AG04450 (cell line): Measurements from ENCODE around the gene INPP5A. TPM values are rescaled to one million over a fixed set of nuclear protein-coding genes. Genes with fewer than 3 reads are reported as not detected.
"Not testable (repeated sequence)": the region's sequence is repeated elsewhere in the genome, so short reads cannot be mapped to it uniquely, and the experiment has no call there.

Experiments
- CTCF ChIA-PET: fragments of 300-600, 350-600 bp; formaldehyde crosslinking; extraction: SDS; loops from one replicate; lab custom pipeline; 2022; ENCODE audit warnings: antibody characterized with exemption, inconsistent platforms; lab: Charles Lee
- POLR2A ChIA-PET: fragments of 350-600 bp; formaldehyde crosslinking; extraction: SDS; loops from one replicate; lab custom pipeline; 2021; ENCODE audit warnings: antibody characterized with exemption, inconsistent platforms; lab: Yijun Ruan, JAX
- DNase-seq: peaks from one replicate; pipeline ENCODE4 v3.0.0-alpha.2; 2011; ENCODE audit warnings: low read depth, low spot score
- H3K27ac ChIP-seq: one replicate; pipeline ENCODE4 v1.5.1; 2012; ENCODE audit warnings: low read depth, low read length, control low read depth
- H3K27me3 ChIP-seq: one replicate; pipeline ENCODE4 v1.6.0; 2012; ENCODE audit warnings: low read length; ENCODE audit not compliant: control insufficient read depth, insufficient read depth
- H3K4me3 ChIP-seq: 2 replicates; pipeline ENCODE4 v1.5.1; 2011; ENCODE audit warnings: mild to moderate bottlenecking, low read depth, low read length, control low read depth
- H3K9me3 ChIP-seq: 2 replicates; pipeline ENCODE4 v1.5.1; 2012; ENCODE audit warnings: low read length; ENCODE audit not compliant: control insufficient read depth, insufficient read depth
- polyA plus RNA-seq: library from polyadenylated mRNA; depleted of rRNA; stranded (reverse); fragments of >200 nt; gene quantifications from 2 replicates; pipeline ENCODE4 v1.2.3, GENCODE V29; 2011
- TF ChIP-seq, protein P1 (sequence below): IDR thresholded peaks from 2 replicates; pipeline ENCODE4 v1.5.1; 2011; ENCODE audit warnings: low read depth, low read length, control low read depth, inconsistent platforms

INPP5A gene
- polyA plus RNA-seq, 1 experiment = 22.5 TPM

DNA sequence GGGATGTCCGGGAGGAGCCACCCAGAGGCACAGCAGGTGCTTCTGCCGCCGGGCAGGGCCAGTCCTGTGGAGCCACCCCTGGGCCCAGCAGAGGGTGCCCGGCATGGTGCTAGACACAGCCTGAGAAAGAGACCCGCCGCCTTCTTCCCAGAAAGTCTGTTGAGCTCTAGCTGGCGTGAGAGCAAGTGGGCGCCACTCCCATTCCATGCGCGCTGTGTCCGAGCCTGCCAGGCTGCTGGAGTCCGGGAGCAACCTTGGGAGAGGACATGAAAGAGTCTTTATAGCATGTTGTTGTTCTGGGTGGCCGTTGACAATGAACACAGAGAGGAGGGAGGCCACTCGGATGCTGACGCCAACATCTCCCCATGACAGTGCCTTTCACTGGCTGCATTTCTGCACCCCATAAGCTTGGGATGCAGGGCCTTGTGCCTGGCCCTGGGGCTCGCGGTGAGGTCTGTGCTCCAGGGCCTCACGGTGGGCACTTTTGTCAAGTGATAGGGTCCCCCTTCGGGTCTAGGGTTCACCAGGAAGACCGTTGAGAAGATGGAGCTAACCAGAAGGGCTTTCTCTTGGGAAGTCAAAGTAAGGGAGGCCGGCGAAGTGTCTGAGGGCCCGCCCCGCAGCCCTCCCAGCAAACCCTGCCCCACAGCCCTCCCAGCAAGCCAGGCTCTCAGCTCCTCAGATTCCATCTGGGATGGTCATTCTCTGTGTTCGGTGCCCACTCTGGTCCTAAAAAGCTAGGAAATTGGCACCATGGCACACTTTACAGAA lies 201.1 kb downstream of the INPP5A start:
- no peak for DNase-seq
- Histone ChIP-seq H3K4me3 (no peak overlapping the region), H3K9me3 (no peaks in the 10 kb centered on the region; the same call in 1 of the 2 replicates), H3K27ac (no peak overlapping the region), H3K27me3 (no peaks in the 10 kb centered on the region)
- TF ChIP-seq, protein P1, sequence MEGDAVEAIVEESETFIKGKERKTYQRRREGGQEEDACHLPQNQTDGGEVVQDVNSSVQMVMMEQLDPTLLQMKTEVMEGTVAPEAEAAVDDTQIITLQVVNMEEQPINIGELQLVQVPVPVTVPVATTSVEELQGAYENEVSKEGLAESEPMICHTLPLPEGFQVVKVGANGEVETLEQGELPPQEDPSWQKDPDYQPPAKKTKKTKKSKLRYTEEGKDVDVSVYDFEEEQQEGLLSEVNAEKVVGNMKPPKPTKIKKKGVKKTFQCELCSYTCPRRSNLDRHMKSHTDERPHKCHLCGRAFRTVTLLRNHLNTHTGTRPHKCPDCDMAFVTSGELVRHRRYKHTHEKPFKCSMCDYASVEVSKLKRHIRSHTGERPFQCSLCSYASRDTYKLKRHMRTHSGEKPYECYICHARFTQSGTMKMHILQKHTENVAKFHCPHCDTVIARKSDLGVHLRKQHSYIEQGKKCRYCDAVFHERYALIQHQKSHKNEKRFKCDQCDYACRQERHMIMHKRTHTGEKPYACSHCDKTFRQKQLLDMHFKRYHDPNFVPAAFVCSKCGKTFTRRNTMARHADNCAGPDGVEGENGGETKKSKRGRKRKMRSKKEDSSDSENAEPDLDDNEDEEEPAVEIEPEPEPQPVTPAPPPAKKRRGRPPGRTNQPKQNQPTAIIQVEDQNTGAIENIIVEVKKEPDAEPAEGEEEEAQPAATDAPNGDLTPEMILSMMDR = no peak
- CTCF ChIA-PET = no interaction called here
- POLR2A ChIA-PET = no interaction called here

DNA sequence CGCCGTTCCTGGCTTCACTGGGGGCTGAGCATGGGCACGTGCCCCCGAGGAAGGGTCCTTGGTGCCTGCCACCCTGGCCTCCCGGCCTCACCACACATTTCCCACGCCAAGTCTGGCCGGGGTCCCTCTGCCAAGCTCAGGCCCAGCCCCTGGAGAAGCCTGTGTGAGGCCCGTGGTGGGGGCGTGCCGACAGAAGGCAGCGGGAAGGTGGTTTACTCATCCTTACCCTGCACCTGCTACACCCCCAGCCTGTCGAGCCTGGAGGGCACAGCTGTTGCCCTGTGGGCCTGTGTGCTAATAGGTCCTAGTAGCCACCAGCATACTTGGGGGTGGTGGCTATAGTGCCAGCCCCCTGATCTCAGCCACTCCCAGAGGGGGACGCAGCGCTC lies 201.6 kb downstream of the INPP5A start:
- ChIA-PET POLR2A (no interaction called here), CTCF (no interaction called here)
- TF ChIP-seq, protein P1 = no peak
- no peak for DNase-seq
- Histone ChIP-seq H3K27ac (no peak overlapping the region), H3K27me3 (no peaks in the 10 kb centered on the region), H3K4me3 (no peak overlapping the region), H3K9me3 (no peaks in the 10 kb centered on the region; the same call in 1 of the 2 replicates)

DNA sequence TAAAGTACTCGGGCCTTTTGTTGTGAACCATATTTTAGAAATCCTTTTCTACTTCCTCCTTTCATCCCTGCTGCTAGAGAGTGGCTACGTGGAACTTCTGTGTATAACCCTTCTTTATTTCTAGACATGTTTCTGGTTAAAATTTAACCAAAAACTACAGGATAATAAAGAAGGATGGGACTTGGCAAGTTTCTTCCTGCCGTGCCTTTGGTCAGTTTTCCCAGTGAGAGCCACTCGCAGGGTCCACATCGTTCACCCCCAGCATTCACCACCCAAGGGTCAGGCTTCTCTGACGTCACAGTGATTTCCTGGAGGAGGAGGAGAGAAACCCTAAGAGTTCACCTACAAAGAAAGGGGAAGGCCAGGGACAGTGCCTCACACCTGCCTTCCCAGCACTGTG lies 203.0 kb downstream of the INPP5A start:
- H3K27ac ChIP-seq = no peak overlapping the region
- CTCF ChIA-PET = no interaction called here
- POLR2A ChIA-PET = no interaction called here
- DNase-seq = no peak
- TF ChIP-seq, protein P1 = no peak
- no peaks in the 10 kb centered on the region; the same call in 1 of the 2 replicates for H3K9me3 ChIP-seq
- H3K27me3 ChIP-seq = no peaks in the 10 kb centered on the region
- no peak overlapping the region for H3K4me3 ChIP-seq

DNA sequence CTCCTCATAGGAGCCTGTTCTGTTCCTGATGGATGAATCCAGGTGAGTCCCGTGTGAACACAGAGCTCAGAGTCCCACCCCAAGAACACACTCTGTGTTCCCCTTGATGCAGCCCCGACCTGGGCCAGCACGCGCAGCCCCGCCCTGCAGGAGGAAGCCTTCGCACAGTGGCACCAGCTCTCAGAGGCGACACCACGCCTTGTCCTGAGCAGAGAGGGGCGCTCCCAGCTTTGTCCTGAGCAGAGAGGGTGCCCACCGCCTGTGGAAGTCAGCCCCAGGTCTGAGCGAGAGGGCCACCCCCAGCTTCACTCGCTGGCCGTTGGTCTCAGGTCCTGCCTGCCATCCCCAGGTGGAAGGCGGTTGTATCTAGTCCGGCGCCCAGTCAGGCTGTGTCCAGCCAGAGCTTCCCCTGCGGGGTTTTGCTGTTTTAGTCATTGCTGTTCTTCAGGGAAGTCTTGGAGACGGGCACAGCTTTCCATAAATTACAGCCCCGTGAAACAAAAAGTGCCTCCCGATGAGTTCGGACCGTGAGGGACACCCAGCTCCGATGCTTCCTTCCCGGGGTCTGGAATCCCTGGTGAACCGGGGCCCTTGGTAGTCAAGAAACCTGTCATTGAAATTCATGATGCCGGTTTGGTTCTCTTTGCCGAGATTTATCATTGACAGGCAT lies 204.7 kb downstream of the INPP5A start:
- H3K4me3 ChIP-seq = no peak overlapping the region
- no peaks in the 10 kb centered on the region; the same call in 1 of the 2 replicates for H3K9me3 ChIP-seq
- POLR2A ChIA-PET = no interaction called here
- DNase-seq = no peak
- CTCF ChIA-PET = no interaction called here
- TF ChIP-seq, protein P1 = no peak
- H3K27ac ChIP-seq = no peak overlapping the region
- H3K27me3 ChIP-seq = no peaks in the 10 kb centered on the region

DNA sequence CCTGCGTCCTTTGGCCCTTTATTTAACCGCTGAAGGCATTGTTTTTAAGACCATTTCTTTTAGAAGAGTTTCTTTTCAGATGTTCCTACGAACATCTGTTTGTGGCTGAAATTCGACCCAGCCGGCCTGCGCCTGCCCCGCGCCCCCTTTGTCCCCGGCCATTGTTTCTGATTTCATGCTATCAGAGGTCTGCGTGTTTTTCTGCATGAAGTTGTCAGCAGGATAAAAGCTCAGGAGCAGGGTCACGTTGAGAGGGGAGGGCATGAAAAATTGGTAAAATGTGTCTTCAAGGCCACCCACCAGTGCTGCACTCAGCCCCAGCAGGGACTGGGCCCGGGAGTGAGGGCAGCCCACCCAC lies 205.2 kb downstream of the INPP5A start:
- ChIA-PET POLR2A (no interaction called here), CTCF (no interaction called here)
- no peak for DNase-seq
- no peaks in the 10 kb centered on the region for H3K27me3 ChIP-seq
- H3K9me3 ChIP-seq = no peaks in the 10 kb centered on the region; the same call in 1 of the 2 replicates
- H3K4me3 ChIP-seq = no peak overlapping the region
- H3K27ac ChIP-seq = no peak overlapping the region
- TF ChIP-seq, protein P1 = no peak

DNA sequence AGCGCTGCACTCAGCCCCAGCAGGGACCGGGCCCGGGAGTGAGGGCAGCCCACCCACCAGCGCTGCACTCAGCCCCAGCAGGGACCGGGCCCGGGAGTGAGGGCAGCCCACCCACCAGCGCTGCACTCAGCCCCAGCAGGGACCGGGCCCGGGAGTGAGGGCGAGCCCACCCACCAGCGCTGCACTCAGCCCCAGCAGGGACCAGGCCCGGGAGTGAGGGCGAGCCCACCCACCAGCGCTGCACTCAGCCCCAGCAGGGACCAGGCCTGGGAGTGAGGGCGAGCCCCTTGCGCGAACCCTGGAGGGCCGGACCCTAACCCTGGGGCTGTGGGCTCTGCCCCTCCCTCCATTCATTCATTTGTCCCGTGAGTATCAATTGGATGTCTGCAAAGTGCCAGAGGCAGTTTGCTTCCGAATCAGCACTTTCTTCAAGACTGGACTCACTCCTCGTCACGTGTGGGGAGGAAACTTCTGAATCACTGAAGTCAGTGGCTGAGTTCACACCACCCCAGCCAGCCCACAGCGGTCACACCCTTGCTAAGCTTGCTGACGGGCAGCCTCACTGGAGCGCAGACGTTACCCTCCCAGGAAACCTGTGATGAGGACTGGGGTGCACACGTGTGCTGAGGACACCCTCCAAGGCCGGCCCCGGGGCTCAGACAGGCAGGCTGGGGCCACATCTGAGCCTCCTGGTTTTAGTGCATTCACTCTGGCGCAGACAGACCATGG lies 205.8 kb downstream of the INPP5A start:
- CTCF ChIA-PET, POLR2A ChIA-PET, H3K27ac ChIP-seq: not testable (repeated sequence)

More for the DNA sequence above, 205.8 kb downstream of the INPP5A start:
- not testable (repeated sequence) for H3K27me3 ChIP-seq, DNase-seq, H3K4me3 ChIP-seq, H3K9me3 ChIP-seq
